NCI-H1694 treated with DMSO at 0.1 percent for 48 hours (cell line): ENCODE results near the gene ANKRD20A1.
"Not testable (repeated sequence)": the region's sequence is repeated elsewhere in the genome, so short reads cannot be mapped to it uniquely, and the experiment has no call there.

Experiments used
- DNase-seq: peaks from one replicate; lab custom pipeline; 2025; lab: John Stamatoyannopoulos, UW

The ANKRD20A1 gene

DNA sequence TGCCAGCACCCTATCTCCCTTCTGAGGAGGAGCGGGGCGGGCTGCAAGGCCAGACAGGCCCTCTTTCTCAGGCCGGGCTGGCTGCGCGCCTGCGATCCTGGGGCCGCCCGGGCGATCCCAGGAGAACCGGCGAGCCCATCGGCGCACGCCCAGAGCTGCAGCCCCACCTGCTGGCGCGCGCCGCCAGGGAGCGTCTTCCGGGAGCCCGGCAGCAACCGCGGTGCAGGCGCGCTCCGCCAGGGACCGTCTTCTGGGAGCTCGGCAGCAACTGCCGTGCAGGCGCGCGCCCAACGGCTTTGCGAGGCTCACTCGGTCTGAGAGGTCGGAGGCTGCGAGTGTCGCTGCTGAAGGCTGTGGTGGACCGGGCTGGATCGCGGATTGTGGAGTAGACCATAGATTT, at the start of gene ANKRD20A1:
Gene ANKRD20A1, plus strand, starts transcription at position 61 of the 400 bp plus-strand sequence. CDS start 496 bp downstream, outside the sequence.
- not testable (repeated sequence) for DNase-seq

DNA sequence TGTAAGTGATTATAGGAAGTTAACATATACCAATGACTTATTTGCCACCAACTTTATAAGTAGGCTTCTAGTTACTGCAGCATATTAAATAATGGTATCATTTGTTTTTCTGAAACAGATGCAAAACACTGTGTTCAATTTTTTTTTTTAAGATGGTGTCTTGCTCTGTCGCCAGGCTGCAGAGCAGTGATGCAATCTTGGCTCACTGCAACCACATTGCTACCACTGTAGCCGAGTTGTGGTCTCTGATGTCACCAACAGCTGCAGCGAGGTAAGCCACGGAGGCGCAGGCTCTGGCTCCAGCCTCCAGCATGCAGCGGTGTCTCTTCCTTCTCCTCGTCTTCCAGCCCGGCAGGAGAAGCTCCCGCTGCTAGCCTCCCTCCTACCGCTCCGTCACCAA, 26.6 kb upstream of the ANKRD20A1 start:
- not testable (repeated sequence) for DNase-seq
